ENCODE data around the gene FUOM.

- TF ChIP-seq POLR2A (IDR thresholded peaks at IDR 0.05) (no peak), CTCF (IDR thresholded peaks at IDR 0.05) (no peak), POLR2AphosphoS5 (IDR thresholded peaks at IDR 0.05; ENCODE audit: insufficient read depth in 1 of 2, low read depth in 1 of 2) (no peak)
Measured at GRCh38 chr10:133312016-133312768, 45.6 kb downstream of the FUOM start.
